Ovary (tissue), 3 donors: ENCODE measurements around the gene CEACAM16.

Source experiments
- CTCF ChIP-seq, 3 donors: fragments of 450-650 bp in 2 of 3; fragments of 200-600 bp in 1 of 3; IDR thresholded peaks; one replicate each; pipeline versions ENCODE4 v1.5.1 to v1.8.0; 2016 to 2022; ENCODE audit warnings: antibody characterized with exemption in 3 of 3, mild to moderate bottlenecking in 1 of 3
- POLR2A ChIP-seq: fragments of 450-650 bp; IDR thresholded peaks from one replicate; pipeline ENCODE4 v1.6.1; 2017; ENCODE audit warnings: antibody characterized with exemption, mild to moderate bottlenecking, moderate library complexity
- donor health status: DM: no; HTN: no; CAD: no.

GRCh38 chr19:44687888-44688287, 11.1 kb upstream of the CEACAM16 start:
- TF ChIP-seq CTCF (IDR thresholded peaks at IDR 0.05) (no peak), POLR2A (no peak)
